LoVo (cell line): ENCODE data around the gene MTHFSD.

Experiments
- DNase-seq: peaks from one replicate; pipeline ENCODE4 v3.0.0-alpha.2; 2016; ENCODE audit warnings: low spot score

MTHFSD gene

GRCh38 chr16:86502856-86503748 is 51.9 kb downstream of the MTHFSD start:
- no peak for DNase-seq

GRCh38 chr16:86501989-86502855 is 52.8 kb downstream of the MTHFSD start:
- no peak for DNase-seq

DNA sequence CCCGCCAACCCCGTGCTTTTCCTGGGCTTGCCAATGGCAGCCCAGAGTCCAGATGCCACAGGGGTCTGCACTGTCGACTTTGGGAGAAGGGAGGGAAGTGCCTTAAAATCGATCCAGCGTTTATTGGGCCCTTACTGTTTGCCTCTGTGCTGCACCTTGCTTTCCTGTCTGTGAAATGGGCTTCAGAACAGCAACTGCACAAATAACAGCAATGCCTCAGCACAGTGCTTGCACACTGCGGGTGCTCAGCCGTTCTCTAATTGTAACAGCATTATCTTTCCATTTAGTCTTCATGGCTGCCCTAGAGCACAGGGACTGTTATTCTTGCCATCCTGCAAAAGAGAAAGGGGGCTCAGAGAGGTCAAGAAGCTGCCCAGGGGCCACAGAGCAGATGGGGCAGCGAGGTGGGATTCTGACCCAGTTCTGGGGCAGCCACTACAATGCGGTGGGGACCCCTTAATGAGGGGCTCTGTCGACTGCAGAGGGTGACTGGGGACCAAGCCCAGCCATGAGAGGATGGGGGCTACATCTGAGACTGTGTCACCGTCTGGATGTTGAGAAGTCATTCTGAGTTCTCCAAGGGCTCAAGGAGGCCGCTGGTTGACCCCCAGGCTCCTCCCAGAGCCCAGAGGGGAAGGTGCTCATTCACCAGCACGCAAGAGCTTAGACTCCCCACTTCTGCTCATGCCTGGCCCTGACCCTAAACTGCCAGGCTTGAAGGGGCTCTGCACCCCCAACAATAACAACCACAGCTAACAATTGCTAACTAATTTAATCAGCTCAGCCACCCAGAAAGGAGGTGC is 54.1 kb downstream of the MTHFSD start:
- DNase-seq = no peak

GRCh38 chr16:86499889-86500707 is 54.9 kb downstream of the MTHFSD start:
- DNase-seq = no peak

- no peak for DNase-seq
Observed at GRCh38 chr16:86499440-86499786, 55.6 kb downstream of the MTHFSD start.

- DNase-seq = no peak
Observed at GRCh38 chr16:86498671-86499439, 56.2 kb downstream of the MTHFSD start.

GRCh38 chr16:86498155-86498670 is 56.8 kb downstream of the MTHFSD start:
- no peak for DNase-seq

DNA sequence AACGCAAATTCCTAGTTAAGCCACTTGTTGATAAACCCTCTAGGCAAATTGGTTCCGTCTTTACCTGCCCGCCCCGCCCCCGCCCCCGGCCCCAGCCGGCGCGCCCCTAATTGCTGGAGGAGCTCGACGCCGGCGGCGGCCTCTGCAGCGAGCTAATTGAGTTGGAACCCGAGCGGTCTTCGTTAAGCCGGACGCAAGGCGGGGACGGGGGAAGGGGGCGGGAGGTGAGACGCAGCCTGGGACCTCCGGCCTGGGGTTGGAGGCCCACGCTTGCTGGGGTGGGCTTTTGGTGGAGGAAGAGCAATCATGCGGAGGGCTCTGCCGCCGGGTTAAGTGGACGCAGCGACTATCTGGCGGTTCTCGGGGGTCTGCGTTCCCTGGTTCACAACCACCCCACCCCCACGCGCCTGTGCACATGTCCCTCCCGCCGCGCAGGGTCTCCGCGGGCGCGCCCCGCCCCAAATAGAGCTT is 57.4 kb downstream of the MTHFSD start:
- no peak for DNase-seq

GRCh38 chr16:86496929-86497461 is 58.0 kb downstream of the MTHFSD start:
- no peak for DNase-seq

DNA sequence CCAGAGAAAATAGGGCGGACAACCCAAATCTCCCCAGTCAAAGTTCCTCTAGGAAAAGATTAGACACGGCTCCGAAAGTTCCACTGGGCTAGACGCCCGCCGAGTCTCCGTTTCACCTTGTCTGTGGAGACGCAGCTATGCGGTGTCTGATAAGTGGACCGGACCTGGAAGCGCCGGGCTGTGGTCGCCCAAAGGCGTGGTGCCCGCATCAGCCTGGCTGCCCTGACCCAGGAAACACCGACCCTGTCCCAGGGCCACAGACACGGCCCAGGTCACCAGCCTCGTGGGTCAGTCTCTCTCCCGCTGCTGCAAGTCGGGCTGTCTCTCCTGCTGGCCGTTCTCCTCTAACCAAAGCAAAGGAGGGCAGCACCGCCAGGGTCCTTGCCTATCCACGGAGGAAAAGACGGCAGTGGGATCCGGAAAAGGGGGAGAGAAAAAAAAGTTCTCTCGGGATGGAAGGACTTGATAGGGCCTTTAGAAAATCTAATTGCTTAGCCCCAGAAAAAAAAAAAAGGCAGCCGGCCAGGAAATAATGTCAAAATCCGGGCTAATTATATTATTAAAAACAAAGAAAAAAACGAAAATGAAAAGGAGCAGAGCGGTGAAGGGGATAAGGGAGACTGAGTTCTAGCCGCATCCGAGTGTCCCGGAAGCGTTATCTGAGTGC is 58.6 kb downstream of the MTHFSD start:
- DNase-seq = no peak

- DNase-seq = no peak
Observed at GRCh38 chr16:86495756-86496261, 59.2 kb downstream of the MTHFSD start.

DNA sequence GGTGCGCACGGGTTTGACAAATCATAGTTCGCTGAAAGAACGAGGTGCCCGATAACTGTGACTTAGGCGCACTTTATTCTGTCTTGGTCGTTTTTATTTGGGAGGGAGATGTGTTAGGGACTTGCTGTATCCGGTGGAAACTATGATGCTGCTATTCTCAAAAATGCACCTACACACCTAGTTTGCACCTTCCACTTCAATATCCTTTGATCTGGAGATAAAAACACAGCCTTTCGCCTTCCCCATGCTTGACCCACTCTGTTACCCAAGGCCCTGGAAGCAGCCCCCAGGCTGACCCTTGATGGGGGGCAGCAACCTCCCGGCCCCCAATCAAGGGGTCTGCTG is 59.7 kb downstream of the MTHFSD start:
- no peak for DNase-seq

DNA sequence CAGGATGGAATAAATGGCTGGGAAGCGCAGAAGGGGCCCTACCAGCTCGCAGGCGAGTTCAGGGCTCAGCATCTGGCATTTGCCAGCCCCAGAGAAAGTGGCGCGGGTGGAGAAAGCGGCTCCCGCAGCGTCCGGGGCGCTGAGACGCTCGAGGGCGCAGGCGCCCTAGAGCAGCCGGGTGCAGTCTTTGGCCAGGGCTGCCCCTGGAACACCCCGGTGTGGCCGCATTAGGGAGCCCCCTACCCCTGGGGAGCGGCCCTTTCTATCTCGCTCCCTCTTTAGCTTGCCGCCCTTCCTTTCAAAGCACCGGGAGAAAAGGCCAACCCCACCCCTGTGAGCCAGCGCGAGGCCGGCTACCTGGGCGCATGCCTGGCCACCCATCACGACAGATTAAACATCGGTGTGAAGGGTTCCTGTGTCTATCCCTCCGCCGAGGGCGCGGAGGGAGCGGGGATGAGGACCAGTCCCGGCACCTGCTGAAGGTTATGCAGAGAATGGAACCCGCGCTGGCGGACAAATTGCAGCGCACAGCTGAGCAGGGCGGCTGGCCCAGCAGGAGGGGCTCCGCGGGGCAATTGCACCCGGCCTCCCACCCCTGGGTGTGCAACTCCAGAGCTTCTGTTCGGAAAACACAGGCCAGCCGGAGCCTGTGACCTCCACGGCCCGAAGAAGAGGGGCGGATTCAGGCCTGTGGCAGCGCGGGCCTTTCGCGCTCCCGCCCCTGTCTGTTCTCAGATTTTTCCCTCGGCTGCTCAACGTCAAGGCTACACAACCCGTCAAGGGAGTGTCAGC is 60.3 kb downstream of the MTHFSD start:
- DNase-seq = no peak

- no peak for DNase-seq
Observed at GRCh38 chr16:86494039-86494564, 60.9 kb downstream of the MTHFSD start.

- DNase-seq = no peak
Observed at GRCh38 chr16:86492961-86493629, 61.9 kb downstream of the MTHFSD start.

- no peak for DNase-seq
Observed at GRCh38 chr16:86492267-86492960, 62.6 kb downstream of the MTHFSD start.

DNA sequence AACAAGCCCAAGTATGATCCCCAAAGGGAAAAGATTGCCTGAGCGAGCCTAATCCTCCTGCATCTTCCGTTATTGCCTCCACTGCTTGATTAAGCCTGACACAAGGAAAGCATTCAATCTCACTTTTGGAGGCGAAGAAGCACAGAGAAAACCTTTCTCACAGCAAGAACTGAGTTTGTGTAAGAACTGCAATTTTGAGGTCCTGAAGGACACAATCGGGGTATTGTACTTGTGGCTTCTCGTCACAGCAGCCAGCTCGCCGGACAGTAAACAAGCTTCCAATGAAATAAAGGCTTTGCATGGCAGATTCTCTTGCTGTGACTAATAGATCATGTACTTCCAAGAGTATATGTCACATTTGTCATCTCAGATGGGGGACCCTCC is 63.4 kb downstream of the MTHFSD start:
- DNase-seq = no peak
